Panc1 (cell line): ENCODE data around the gene C1RL. TPM values are rescaled to one million over a fixed set of nuclear protein-coding genes. Genes with fewer than 3 reads are reported as not detected.
A peak's percentile ranks its signal among the peaks of the same experiment; 100 is the strongest.

Experiments
- ATAC-seq: fragments of 200-7000 bp; cut with Tn5 transposase; 2 replicates; pipeline ENCODE4 v1.9.1; 2020; ENCODE audit warnings: mild to moderate bottlenecking, moderate library complexity
- BruUV-seq: library from RNA; stranded (reverse); fragments of 400-500 nt; replicated peaks from 2 replicates; lab custom pipeline; 2021; lab: Mats Ljungman, UMichigan
- CTCF ChIA-PET: fragments of 300-600 bp; sonication (Branson Sonifier 250); formaldehyde crosslinking; loops from one replicate; lab custom pipeline; 2022; ENCODE audit warnings: antibody characterized with exemption; lab: Charles Lee
- POLR2A ChIA-PET: fragments of 300-600 bp; sonication (Branson Sonifier 250); formaldehyde crosslinking; loops from one replicate; lab custom pipeline; 2022; ENCODE audit warnings: antibody characterized with exemption; lab: Charles Lee
- DNase-seq: peaks from one replicate; pipeline ENCODE4 v3.0.0-alpha.2; 2010; ENCODE audit warnings: low read depth, low spot score
- H3K27ac ChIP-seq: 2 replicates; pipeline ENCODE4 v1.5.1; 2011; ENCODE audit warnings: mild to moderate bottlenecking, low read length, inconsistent platforms
- H3K27me3 ChIP-seq: fragments of 200-500 bp; sonication (Bioruptor generic); 2 replicates; pipeline ENCODE4 v1.6.0; 2014; ENCODE audit warnings: low read length, inconsistent platforms; ENCODE audit not compliant: control insufficient read depth, insufficient read depth
- H3K36me3 ChIP-seq: fragments of 200-500 bp; sonication (Bioruptor generic); 2 replicates; pipeline ENCODE4 v1.5.1; 2014; ENCODE audit warnings: inconsistent platforms, mild to moderate bottlenecking, low read length, moderate library complexity; ENCODE audit not compliant: control insufficient read depth, insufficient read depth
- H3K4me1 ChIP-seq: 2 replicates; pipeline ENCODE4 v1.5.1; 2011; ENCODE audit warnings: inconsistent platforms, mild to moderate bottlenecking, low read length, moderate library complexity; ENCODE audit not compliant: control insufficient read depth, insufficient read depth
- H3K4me3 ChIP-seq, 2 experiments: 2 replicates each; pipeline ENCODE4 v1.5.1; 2011 to 2012; ENCODE audit warnings: low read depth in 2 of 2, low read length in 2 of 2, mild to moderate bottlenecking in 2 of 2, inconsistent platforms in 1 of 2, moderate library complexity in 1 of 2
- H3K9me3 ChIP-seq: fragments of 200-500 bp; sonication (Bioruptor generic); 2 replicates; pipeline ENCODE4 v1.5.1; 2014; ENCODE audit warnings: low read depth, mild to moderate bottlenecking, inconsistent platforms, low read length, moderate library complexity; ENCODE audit not compliant: control insufficient read depth, insufficient read depth
- CTCF ChIP-seq: fragments of 450-650 bp; IDR thresholded peaks from 2 replicates; pipeline ENCODE4 v1.5.1; 2017; ENCODE audit warnings: mild to moderate bottlenecking
- POLR2AphosphoS5 ChIP-seq: IDR thresholded peaks from 2 replicates; pipeline ENCODE4 v1.6.1; 2012; ENCODE audit warnings: mild to moderate bottlenecking, low read depth, low read length, moderate library complexity
- REST ChIP-seq, 2 experiments: IDR thresholded peaks; 2 replicates each; pipeline ENCODE4 v1.6.1; 2011 to 2012; ENCODE audit warnings: low read depth in 2 of 2, control low read depth in 1 of 2, low read length in 1 of 2, mild to moderate bottlenecking in 1 of 2, moderate library complexity in 1 of 2; ENCODE audit not compliant: insufficient read depth in 1 of 2
- SIN3A ChIP-seq: IDR thresholded peaks from 2 replicates; pipeline ENCODE4 v1.6.1; 2012; ENCODE audit warnings: low read depth, mild to moderate bottlenecking, low read length, moderate library complexity, borderline replicate concordance; ENCODE audit not compliant: insufficient read depth
- TCF7L2 ChIP-seq: IDR thresholded peaks from 2 replicates; pipeline ENCODE4 v1.6.1; 2011; ENCODE audit warnings: mild to moderate bottlenecking, low read depth, low read length, inconsistent platforms
- in situ Hi-C: cut with HindIII; loops from 2 replicates; pipeline ENCODE4 v1.10.0; 2016; ENCODE audit warnings: low sequenced_read_pairs, low pct_unique_long_range_greater_than_20kb
- intact Hi-C: fragments of 100-400 bp; cut with micrococcal nuclease; formaldehyde crosslinking; loops from one replicate; pipeline ENCODE4 v1.10.0; 2022; ENCODE audit not compliant: unreplicated experiment
- total RNA-seq: library from RNA; stranded (reverse); gene quantifications from one replicate; pipeline ENCODE4 v1.2.1, GENCODE V29; 2021; ENCODE audit not compliant: unreplicated experiment

Gene C1RL
- total RNA-seq, 1 experiment from 2014 or later = 10.7 TPM

DNA sequence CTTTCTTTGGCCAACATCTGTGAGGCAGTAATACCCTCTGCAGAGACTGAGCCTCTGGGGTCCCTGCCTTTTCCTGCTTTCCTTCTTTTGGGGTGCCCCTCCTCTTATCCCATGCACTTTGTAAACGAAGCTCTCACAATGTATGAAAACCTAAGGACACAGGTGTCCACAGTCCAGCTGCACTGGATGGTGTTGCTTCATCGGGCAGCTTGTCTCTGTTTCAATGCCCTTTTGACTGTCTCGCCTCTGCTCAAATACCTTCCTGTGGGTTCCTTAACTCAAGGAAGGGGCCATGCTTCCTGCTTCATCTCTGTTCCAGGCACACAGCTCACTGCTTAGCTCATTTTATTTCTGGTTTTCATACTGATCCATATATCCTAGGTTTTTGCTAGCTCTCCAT is 6.4 kb downstream of the C1RL start:
- POLR2A ChIA-PET = no interaction called here
- TF ChIP-seq CTCF (no peak), TCF7L2 (no peak), SIN3A (no peak), REST (IDR thresholded peaks at IDR 0.05; ENCODE audit: insufficient read depth in 1 of 2, low read depth in 2 of 2, low read length in 1 of 2) (no peak), POLR2AphosphoS5 (no peak)
- no peak for DNase-seq
- H3K4me1 ChIP-seq = no peaks in the 10 kb centered on the region
- no peaks in the 10 kb centered on the region for H3K27me3 ChIP-seq
- H3K27ac ChIP-seq = no peak overlapping the region
- H3K9me3 ChIP-seq = peaks cover 7% of the 10 kb centered on the region; the same call in 1 of the 2 replicates
- ATAC-seq = no peak
- BruUV-seq = TSS peak; percentile 12
- intact Hi-C loops = no loop called here
- no peak overlapping the region for H3K4me3 ChIP-seq
- H3K36me3 ChIP-seq = no peaks in the 10 kb centered on the region
- in situ Hi-C loops = no loop called here
- CTCF ChIA-PET = no interaction called here

DNA sequence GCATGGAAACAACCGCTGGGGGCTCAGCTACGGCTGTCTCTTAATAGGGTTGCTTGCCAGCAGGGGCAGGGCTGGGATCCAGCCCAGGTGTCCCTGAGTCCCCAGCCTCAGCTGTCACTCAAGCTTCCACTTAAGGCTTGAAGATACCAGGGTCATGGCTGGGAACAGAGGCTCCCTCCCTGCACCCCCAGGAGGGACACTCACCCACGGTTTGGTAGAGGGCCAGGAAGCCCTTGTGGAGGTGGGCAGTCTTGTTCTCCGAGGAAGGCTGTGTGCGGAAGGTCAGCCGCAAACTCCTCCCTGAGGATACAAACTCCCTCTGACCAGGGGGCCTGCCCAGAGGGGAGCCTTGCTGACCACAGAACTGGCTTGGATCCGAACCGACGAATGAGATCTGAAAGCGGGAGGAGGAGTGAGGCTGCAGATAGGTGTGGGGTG is 7.3 kb downstream of the C1RL start:
- no peak for ATAC-seq
- POLR2A ChIA-PET = no interaction called here
- in situ Hi-C loops = no loop called here
- H3K36me3 ChIP-seq = no peaks in the 10 kb centered on the region
- CTCF ChIA-PET = no interaction called here
- H3K9me3 ChIP-seq = peaks cover 7% of the 10 kb centered on the region; the same call in 1 of the 2 replicates
- no TSS peak for BruUV-seq
- H3K27ac ChIP-seq = no peak overlapping the region
- DNase-seq = no peak
- no peaks in the 10 kb centered on the region for H3K4me1 ChIP-seq
- H3K27me3 ChIP-seq = no peaks in the 10 kb centered on the region
- TF ChIP-seq POLR2AphosphoS5 (no peak), CTCF (no peak), TCF7L2 (no peak), REST (IDR thresholded peaks at IDR 0.05; ENCODE audit: insufficient read depth in 1 of 2, low read depth in 2 of 2, low read length in 1 of 2) (no peak)
- intact Hi-C loops = no loop called here
- no peak overlapping the region for H3K4me3 ChIP-seq
